GM04503 (cell line): ENCODE measurements around the gene HRH1.
"Not testable (repeated sequence)": the region's sequence is repeated elsewhere in the genome, so short reads cannot be mapped to it uniquely, and the experiment has no call there.

Experiments used
- DNase-seq: peaks from one replicate; pipeline ENCODE4 v3.0.0-alpha.2; 2012; ENCODE audit warnings: low read depth

The HRH1 gene

DNA sequence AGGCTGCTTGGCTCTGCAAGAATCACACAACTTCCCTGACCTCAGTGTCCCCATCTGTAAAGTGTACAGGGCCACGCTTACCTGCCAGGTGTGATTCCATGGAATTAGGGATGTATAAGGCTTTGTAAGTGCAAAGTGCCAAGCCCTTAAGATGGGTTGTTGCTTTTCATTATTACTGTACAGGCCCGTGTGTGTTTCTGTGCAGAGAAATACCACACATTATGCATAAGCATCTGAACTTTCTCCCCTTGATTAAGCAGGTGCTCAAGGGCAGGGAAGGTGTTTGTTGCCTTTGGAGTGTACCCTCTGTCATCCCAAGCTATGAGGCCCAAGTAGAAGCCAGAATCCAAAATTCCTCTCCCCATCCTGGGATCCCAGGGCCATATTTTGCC is 13.6 kb upstream of the HRH1 start:
- DNase-seq, result no peak

DNA sequence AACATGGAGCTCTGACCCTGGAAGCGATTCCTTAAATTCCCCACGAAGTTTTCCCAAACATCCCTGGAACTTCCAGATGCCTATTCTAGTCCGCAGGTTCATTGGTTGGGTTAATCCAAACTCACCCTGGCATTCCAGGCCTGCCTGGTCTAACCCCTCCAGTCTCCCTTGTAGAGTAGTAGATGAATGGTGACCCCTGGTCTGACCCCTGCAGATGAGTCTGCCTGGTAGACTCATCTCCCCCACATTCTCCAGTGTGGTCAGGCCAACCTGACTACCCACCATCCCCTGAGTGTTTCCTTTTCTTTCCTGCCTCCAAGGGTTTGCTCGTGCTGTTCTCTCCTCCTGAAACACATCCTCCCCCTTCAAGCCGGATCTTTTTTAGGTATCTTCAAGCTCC is 10.8 kb upstream of the HRH1 start:
- DNase-seq, result no peak

DNA sequence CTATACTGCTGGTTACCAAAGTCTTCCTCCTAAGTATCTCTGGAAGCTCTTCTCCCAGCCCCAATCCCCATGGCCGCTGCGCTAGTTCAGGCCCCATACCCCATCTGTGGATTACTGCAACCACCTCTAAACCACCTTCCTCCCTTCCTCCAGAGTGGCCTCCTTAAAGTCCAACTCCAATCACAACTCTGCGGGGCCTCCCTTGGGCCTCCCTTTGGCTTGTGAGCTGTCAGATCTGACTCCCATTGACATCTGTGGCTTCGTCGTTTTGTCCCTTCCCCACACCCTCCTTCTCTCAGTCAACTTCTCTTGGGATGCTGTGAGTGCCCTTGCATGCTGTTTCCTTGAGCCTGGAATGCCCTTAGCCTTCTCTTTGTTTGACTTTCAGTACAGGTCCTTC is 9.3 kb upstream of the HRH1 start:
- DNase-seq, result no peak

DNA sequence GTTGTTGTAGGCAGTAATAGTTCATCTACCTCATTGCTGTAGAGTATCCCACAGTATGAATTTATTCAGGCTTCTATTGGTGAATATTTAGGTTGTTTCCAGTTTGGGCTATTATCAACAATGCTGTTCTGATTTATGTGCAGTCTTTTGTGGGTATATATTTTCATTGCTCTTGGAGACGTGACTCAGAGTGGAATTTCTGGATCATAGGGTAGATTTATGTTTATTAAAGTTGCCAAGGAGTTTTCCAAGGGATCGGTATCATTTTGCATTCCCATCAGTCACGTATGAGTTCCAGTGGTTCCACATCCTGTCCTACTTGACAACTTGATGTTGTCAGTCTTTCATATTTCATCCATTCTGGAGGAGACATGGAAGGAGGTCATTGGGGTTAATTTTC is 8.4 kb upstream of the HRH1 start:
- peak; percentile 93 for DNase-seq

DNA sequence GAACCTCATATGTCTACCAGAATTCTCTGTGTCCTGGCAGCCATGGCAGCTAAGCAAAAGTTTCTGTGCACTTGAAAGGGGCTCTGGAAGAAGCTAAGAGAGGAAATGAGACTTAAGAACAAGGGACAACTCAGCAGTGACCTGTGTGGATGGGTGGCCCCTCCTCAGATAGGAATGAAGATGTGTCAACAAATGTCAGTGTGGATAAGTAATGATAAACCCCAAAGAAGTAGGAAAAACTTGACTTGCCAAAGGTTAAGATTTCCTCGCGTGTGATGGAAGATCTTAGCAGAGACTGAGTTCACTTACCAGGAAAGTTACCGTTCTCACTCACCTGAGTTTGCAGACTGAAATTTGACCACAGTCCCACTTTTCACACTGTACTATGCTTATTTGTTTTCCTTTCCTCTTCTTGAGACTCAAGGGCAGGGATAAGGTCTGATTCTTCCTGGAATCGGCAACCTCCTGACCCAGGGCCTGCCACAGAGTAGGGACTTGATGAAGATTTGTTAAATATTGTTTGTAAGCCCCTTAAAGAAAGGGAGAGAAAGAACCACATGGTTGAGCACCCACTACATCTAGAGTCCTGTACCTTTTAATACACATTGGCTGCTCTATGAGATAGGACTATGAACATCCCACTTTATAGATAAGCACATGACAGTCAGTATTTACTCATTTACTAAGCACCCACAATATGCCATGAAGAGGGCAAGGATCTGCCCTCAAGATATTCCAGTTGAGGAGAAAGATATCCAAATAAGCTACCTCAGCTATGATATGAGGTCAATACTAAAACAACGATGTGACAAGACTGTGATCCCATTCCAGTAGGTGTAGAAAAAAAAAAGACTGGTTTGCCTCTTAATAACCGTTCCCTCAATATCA is 7.3 kb upstream of the HRH1 start:
- DNase-seq, result no peak

DNA sequence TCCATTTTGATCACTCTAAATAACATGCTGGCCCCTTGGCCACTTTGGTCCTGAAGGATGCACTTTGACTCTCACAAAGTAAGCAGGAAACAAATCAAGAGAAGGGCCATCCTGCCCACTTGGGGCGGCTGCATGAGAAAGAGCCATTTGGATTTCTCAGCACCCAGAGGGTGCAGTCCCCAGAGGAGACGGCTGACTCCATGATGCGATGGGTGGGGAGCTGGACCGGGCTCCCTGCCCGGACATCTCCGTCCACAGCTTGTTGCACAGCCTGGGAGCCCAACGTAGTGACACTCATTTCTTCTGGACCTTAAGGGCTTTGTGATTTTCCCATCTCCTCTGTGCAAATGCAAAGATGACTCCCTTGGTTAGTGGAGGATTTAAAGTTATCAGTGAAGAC is 4.0 kb upstream of the HRH1 start:
- no peak for DNase-seq

DNA sequence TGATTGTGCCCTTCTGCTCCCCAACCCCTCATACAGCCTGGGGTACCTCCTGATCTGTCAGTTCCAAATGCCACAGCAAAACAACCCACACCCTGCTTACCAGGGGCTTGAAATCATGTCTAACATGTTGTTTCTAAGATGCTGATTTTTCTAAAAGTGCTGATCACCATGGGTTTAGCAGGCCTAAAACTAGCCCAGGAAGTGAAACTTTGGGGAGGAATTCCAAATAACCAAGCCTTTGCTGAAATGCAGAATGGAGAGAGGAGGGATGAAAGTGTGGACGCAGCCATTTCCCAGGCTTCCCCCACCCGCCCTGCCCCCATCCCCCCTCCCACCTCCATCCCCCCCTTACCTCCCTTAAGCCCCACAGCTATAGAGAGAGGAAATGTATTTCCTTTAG is 2.0 kb upstream of the HRH1 start:
- no peak for DNase-seq

DNA sequence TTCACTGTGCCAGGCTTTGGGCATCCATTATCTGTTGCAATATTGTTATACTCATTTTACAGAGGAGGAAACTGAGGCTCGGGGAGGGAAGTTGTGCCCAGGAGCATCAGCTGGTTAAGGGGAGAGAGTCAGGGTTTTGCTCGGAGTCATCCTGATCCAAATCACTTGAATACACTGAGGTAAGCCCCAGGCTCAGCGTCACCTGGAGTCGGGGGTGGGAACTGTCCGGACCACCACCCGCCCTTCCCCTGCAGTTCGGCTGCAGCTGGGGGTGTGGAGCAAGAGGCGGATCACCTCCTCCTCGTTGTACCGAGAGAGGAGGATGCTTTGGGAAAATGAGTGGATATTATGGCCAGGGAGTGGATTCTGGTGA is 646 bp downstream of the HRH1 start:
- no peak for DNase-seq

DNA sequence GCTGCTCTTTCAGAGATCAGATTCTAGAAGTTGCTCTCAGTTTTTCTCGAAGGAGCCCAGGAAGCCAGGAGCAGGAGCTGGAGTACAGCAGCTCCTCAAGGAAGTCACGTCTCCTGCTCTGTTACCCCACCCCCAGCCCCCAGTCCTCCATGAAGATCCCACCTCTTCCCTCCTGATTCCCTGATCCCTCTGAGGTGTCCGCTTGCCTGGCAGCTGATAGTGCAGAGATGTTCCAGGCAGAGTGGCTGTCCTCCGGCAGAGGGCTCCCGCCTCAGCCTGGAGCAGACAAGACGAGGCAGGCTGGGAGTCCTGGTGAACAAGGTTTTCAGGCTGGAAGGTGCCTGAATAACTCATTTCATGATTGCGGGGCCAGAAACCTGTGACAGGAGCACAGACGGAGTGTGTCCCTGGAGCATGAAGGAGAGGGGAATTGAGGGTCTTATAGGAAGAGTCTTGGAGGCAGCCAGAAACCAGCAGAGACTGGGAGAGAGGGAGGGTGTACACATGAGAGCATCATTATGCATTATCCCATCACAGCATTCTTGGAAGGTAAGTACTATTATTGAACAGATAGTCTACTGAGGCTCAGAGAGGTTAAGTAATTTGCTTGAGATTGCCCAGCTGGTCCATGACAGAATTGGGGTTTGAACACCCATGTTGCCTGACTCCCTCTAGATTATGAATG is 1.2 kb downstream of the HRH1 start:
- peak; percentile 34 for DNase-seq

DNA sequence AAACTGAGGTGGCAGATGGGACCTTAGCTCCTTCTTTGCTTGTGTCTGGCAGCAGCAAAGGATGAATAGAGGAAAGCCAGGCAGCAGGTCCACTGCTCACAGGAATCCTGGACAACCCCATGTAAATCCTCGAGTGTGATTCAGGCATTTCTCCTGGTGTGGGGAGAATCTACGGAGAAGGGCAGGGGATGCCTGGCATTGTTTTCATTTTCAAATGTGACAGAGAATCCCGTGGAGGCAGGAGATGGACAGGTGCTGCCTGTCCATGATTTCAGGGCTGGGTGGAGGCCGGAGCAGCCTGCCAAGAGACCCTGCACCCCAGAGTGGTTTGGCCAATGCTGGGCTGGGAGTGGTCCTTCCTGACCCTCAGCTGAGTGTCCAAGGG is 1.7 kb downstream of the HRH1 start:
- no peak for DNase-seq

DNA sequence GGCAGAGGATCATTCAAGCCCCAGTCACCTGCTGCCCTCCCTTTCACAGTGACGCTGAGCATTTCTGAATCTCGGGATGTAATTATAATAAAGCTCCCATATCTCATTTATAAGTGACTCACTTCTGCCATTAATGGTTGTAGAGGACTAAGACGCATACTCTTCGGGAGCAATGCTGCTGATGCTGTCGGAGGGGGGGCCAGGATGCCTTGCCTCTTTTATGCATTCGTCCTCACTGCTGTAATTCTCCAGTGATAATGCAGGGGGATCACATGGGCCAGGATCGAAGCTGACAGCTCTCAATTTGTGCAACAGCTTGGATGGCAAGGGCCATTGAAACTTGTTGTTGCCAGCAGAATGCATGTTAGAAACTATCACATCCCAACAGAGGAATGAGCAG is 3.1 kb downstream of the HRH1 start:
- DNase-seq, result no peak

DNA sequence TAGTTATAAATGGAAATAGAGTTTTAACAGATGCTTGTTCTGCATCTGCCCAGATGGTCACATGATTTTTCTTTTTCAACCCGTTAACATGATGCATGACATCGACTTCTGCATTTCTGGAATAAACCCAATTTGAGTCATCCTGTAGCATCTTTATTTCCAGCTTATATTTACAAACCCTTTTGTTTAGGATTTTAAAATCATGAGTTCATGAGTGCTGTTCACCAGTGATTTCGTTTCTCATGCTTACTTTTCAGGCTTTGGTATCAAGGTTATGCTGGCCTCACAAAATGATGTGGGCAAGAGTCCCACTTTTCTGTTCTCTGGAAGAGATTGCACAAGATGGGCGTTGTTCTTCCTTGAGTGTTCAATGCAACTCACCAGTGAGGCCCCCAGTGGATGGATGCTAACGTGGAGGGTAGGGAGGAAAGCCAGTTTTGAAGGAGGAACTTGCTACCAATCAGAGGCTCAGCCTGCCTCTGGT is 5.2 kb downstream of the HRH1 start:
- DNase-seq, result peak; percentile 95

DNA sequence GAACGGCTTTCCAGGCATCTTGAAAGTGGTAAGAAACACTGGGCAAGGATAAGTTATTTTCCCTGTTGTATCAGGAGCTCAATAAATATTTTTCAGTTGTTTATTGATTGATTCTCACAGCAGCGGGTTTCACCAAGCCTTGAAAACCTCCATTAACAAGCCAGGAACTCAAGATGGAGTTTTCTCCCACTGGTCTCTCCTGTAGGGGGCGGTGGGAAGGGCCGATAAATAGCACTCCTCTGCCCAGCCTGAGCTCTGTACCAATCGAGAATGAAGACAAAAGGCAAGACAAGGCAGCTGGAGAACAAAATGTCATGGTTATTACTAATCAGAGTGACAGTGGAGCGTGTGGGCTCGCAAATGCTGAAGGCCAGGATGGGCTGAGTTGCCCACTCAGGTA is 7.4 kb downstream of the HRH1 start:
- DNase-seq, result no peak

DNA sequence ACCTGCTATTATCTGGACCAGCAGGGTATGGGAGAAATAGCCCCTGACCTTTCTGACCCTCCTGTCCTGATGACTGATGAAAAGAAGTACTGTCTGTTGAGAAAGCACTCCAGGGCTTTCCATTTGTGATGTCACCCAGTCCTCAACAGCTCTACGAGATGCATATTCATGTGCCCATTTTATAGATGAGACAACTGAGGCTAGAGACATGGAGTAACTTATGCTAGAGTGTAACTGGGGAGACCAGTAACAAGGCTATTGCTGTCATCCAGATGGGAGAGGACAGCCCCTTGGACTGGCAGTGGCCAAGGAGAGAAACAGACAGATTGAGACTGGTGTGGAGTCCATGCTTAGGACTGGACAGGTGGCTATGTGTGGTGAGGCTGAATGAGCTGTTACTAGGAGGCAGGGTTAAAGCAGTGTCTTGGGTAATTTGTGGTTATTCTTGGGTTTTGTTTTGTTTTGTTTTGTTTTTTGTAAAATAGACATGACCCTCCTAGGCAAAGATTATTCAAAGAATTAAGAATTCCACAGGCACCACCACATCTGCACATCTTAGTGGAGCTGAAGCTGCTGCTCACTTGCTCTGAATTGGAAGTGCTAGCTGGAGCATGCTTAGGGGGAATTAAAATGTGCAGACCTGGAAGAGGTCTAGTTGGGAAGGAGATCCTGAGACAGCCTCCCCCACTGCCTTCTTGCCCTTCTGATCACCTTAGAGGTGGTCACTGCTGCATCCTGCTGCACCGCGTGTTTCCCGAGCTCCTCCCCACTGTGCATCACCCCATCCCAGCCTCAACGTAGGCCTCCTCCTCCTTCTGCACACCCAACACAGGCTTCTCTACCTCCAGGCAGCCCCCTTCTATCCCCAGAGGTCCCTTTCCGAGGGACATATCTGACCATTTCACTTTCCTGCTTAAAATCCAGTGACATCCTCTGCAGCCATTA is 8.4 kb downstream of the HRH1 start:
- DNase-seq, result no peak

DNA sequence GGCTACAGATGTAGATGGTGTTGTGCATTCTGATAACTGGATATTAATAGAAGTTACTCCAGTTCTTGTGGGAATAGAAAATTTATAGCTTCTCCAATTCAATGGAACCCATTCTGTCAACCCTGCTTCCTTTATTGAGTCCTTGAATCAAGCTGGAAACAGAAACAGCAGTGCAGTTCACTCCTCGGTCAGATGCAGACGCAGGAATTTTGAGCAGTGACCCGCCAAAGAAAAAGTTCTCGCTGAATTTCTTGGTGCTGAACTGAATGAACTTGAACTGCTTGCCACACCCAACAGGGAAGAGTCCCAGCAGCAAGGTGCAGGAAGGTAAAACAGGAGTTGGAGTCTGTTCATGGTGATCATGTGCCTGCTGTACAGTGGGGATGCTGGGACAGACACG is 10.3 kb downstream of the HRH1 start:
- DNase-seq, result no peak

DNA sequence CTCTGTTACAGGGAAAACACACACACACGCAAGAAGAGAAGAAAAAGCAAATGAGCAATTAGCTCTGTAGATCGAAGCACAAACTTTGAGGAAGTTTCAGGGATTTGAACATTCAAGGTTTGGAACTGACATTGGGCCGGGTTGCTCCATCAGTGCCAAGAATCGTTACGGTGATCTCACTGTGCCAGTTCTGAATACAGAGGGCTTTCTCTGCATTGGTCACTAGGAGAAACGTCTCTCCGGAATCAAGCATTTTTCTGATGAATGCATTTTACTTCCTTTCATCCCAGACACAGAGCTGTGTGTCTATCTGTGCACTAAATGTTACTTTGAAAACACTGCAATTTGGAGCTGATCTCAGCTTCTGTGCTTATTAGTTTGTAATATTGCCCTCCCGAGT is 11.2 kb downstream of the HRH1 start:
- DNase-seq, result no peak

DNA sequence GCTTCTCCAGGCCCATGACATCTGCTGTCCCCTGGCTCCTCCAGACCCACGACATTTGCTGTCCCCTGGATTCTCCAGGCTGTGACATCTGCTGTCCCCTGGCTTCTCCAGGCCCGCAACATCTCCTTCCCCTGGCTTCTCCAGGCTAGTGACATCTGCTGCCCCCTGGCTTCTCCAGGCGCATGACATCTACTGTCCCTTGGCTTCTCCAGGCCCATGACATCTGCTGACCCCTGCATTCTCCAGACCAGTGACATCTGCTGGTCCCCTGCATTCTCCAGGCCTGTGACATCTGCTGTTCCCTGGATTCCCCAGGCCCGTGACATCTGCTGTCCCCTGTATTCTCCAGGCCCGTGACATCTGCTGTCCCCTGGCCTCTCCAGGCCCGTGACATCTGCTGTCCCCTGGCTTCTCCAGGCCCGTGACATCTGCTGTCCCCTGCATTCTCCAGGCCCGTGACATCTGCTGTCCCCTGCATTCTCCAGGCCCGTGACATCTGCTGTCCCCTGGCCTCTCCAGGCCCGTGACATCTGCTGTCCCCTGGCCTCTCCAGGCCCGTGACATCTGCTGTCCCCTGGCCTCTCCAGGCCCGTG is 12.6 kb downstream of the HRH1 start:
- DNase-seq, result not testable (repeated sequence)

DNA sequence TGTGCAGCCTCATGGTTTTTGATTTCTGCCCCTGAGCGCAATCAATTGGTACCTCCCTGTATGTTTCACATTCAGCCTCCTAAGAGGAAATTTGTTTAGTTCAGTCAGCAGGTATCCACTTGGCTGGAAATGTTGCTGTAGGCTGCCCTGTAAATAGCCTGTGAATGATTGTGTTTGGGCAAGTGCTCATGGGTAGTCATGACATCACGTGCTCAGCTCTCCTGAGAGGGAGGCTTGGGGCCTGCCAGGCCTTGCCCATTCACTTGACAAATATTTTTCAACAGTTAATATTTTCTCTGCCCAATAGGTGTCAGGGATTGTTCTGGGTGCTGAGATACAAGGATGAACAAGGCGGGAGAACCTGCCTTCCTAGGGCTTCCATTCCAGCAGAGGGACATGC is 13.3 kb downstream of the HRH1 start:
- DNase-seq, result no peak

DNA sequence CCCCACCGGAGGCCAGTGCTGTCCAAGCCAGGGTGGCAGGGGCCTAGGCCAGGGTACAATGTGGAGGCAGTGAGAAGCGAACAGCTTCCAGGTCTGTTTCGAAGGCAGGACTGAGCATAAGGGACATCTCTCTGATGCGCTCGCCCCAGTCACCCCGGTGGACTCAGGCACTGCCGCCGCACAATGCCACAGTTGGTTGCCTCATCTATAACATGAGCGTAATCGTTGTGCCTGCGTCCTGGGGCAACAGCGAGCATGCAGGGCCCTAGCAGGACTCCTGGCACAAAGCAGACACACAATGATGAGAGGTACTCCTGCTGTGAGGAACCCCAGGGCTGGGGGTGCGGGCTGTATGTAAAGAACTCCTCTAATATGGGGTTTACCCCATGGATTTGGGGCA is 14.1 kb downstream of the HRH1 start:
- no peak for DNase-seq

DNA sequence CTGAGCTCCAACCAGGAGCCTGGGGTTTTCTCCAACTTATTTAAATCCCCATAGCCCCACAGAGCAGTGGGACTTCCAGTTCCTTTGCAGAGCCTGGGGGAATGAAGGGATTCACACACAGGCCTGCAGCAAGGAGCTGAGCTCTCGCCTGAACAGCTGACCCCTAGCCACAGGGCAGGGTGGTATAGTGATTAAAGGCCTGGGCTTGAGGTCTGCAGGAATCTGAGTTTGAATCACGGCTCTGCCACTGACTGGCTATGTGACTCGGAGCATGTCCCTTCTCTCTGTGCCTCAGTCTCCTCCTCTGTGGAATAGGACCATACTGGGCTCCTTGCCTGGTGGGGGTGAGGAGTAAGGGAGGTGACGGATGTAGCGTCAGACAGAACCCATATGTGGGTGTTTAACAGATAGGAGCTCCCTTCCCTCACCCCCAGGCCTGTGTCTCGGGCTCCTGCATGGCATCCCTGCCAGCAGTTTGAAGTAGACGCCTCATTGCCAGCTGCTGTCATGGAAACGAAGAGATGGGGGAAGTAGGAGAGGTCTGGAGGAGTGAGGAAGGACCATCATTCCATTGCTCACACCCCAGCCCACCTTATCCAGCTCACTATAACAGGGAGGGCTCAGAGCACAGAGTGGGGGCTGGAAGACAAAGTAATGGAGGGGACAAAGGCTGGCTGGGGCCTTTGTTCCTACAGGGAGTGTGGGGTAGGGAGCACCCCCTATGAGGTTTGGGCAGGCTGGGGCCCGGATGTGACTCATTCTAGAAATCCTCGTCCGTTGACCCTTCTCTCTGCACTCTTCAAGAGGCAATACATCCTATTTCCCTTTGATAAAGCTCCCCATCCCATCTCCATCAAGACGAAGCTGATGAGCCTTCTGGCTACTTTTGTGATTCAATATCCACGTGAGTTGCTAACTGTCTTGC is 14.8 kb downstream of the HRH1 start:
- no peak for DNase-seq
